Osteocyte (in vitro differentiated cells): Measurements from ENCODE around the gene RBMS3. TPM values are rescaled to one million over a fixed set of nuclear protein-coding genes. Genes with fewer than 3 reads are reported as not detected.
"Not testable (repeated sequence)": the region's sequence is repeated elsewhere in the genome, so short reads cannot be mapped to it uniquely, and the experiment has no call there.

Experiments used
- DNase-seq: peaks from one replicate; pipeline ENCODE4 v3.0.0; 2021; ENCODE audit warnings: mixed read lengths; ENCODE audit not compliant: unreplicated experiment; ENCODE audit errors: extremely low spot score
- H3K27ac Mint-ChIP-seq: one replicate; pipeline ENCODE4 v1.8.0; 2021; ENCODE audit warnings: mild to moderate bottlenecking, mixed read lengths; ENCODE audit not compliant: unreplicated experiment
- H3K27me3 Mint-ChIP-seq: one replicate; pipeline ENCODE4 v1.8.0; 2021; ENCODE audit warnings: mixed read lengths; ENCODE audit not compliant: unreplicated experiment
- H3K36me3 Mint-ChIP-seq: one replicate; pipeline ENCODE4 v1.8.0; 2021; ENCODE audit warnings: mixed read lengths; ENCODE audit not compliant: unreplicated experiment
- H3K4me1 Mint-ChIP-seq: one replicate; pipeline ENCODE4 v1.8.0; 2021; ENCODE audit warnings: mixed read lengths; ENCODE audit not compliant: unreplicated experiment
- H3K4me3 Mint-ChIP-seq: one replicate; pipeline ENCODE4 v1.8.0; 2021; ENCODE audit warnings: mild to moderate bottlenecking, moderate library complexity, mixed read lengths; ENCODE audit not compliant: unreplicated experiment
- H3K9me3 Mint-ChIP-seq: one replicate; pipeline ENCODE4 v1.8.0; 2021; ENCODE audit warnings: mixed read lengths; ENCODE audit not compliant: unreplicated experiment
- CTCF ChIP-seq: fragments of 200-600 bp; sonication (generic); IDR thresholded peaks from 2 replicates; pipeline ENCODE4 v1.5.0; 2021; ENCODE audit warnings: antibody characterized with exemption, mild to moderate bottlenecking, moderate library complexity
- total RNA-seq: library from RNA; stranded (reverse); gene quantifications from 2 replicates; pipeline ENCODE4 v1.2.1, GENCODE V29; 2021

RBMS3 gene
- total RNA-seq, 1 donor from 2014 or later = 64.2 TPM

GRCh38 chr3:30048431-30048830, 767.6 kb downstream of the RBMS3 start:
- DNase-seq = no peak
- no peak overlapping the region for H3K4me3 Mint-ChIP-seq
- peaks cover 7% of the 10 kb centered on the region for H3K27me3 Mint-ChIP-seq
- H3K9me3 Mint-ChIP-seq = peaks cover 6% of the 10 kb centered on the region
- no peaks in the 10 kb centered on the region for H3K36me3 Mint-ChIP-seq
- no peaks in the 10 kb centered on the region for H3K4me1 Mint-ChIP-seq
- H3K27ac Mint-ChIP-seq = no peak overlapping the region
- TF ChIP-seq CTCF = no peak

DNA sequence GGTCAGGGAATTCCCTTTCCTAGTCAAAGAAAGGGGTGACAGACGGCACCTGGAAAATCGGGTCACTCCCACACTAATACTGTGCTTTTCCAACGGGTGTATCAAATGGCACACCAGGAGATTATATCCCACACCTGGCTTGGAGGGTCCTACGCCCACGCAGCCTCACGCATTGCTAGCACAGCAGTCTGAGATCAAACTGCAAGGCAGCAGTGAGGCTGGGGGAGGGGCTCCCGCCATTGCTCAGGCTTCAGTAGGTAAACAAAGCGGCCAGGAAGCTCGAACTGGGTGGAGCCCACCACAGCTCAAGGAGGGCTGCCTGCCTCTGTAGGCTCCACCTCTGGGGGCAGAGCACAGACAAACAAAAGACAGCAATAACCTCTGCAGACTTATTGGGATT, 769.2 kb downstream of the RBMS3 start:
- not testable (repeated sequence) for H3K4me1 Mint-ChIP-seq, H3K27ac Mint-ChIP-seq

DNA sequence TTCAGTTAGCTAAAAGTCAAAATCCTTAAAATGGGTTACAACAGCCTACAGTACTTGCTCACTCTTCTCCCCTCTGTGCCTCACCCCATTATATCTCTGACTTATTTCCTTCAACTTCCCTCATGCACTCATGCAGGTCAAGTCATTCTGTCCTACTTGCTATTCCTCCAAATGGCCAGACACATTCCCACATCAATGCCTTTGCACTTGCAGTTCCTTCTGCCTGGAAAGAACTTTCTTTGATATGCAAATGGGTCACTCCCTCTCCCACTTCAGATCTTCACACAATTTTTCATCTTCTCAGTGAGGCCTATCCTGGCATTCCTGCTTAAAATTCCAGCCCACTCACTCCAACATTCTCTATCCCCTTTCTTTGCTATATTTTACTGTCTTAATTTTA, 778.4 kb downstream of the RBMS3 start:
- Mint-ChIP-seq H3K4me3 (no peak overlapping the region), H3K36me3 (no peaks in the 10 kb centered on the region), H3K27ac (no peak overlapping the region), H3K4me1 (no peaks in the 10 kb centered on the region), H3K9me3 (peaks cover 2% of the 10 kb centered on the region), H3K27me3 (no peaks in the 10 kb centered on the region)
- no peak for DNase-seq
- TF ChIP-seq CTCF = no peak

More for the DNA sequence above, 769.2 kb downstream of the RBMS3 start:
- not testable (repeated sequence) for DNase-seq, H3K9me3 Mint-ChIP-seq, H3K4me3 Mint-ChIP-seq, H3K36me3 Mint-ChIP-seq, H3K27me3 Mint-ChIP-seq
